Uterus (tissue), 4 donors: ENCODE measurements around the gene LMLN. TPM values are rescaled to one million over a fixed set of nuclear protein-coding genes. Genes with fewer than 3 reads are reported as not detected.
"Not testable (repeated sequence)": the region's sequence is repeated elsewhere in the genome, so short reads cannot be mapped to it uniquely, and the experiment has no call there.

Experiments
- DNase-seq, 2 donors: peaks; one replicate each; pipeline ENCODE4 v3.0.0-alpha.2; 2019 to 2020
- H3K27ac ChIP-seq, 2 donors: fragments of 200-600 bp; sonication (generic); 1 replicate in 1 of 2; 2 replicates in 1 of 2; pipeline ENCODE4 v1.5.1; 2016 to 2018
- H3K27me3 ChIP-seq, 2 donors: fragments of 200-600 bp; sonication (generic); one replicate each; pipeline ENCODE4 v1.5.1; 2018 to 2019; ENCODE audit warnings: control low read depth in 1 of 2
- H3K36me3 ChIP-seq, 2 donors: fragments of 200-600 bp; sonication (generic); one replicate each; pipeline ENCODE4 v1.5.1; 2019; ENCODE audit warnings: control low read depth in 1 of 2
- H3K4me1 ChIP-seq, 2 donors: fragments of 200-600 bp; sonication (generic); one replicate each; pipeline ENCODE4 v1.5.1; 2018 to 2019; ENCODE audit warnings: control low read depth in 1 of 2
- H3K4me3 ChIP-seq, 2 donors: fragments of 200-600 bp; sonication (generic); 1 replicate in 1 of 2; 2 replicates in 1 of 2; pipeline ENCODE4 v1.5.1; 2018 to 2019; ENCODE audit warnings: mild to moderate bottlenecking in 1 of 2
- H3K9me3 ChIP-seq, 2 donors: fragments of 200-600 bp; sonication (generic); one replicate each; pipeline ENCODE4 v1.5.1; 2019; ENCODE audit warnings: control low read depth in 1 of 2
- POLR2A ChIP-seq, 2 donors: fragments of 450-650 bp; IDR thresholded peaks; one replicate each; pipeline ENCODE4 v1.6.1; 2016; ENCODE audit warnings: antibody characterized with exemption in 2 of 2, mild to moderate bottlenecking in 1 of 2, moderate library complexity in 1 of 2
- intact Hi-C: fragments of 100-400 bp; cut with DNase I; formaldehyde crosslinking; loops from one replicate; pipeline ENCODE4 v1.15.1; 2023; ENCODE audit warnings: low total_unique reads
- total RNA-seq, 4 donors: library from RNA; depleted of rRNA in 3 of 4; stranded (reverse); fragments of >200 nt in 3 of 4; gene quantifications; one replicate each; pipeline versions ENCODE4 v1.1.0 to v1.2.4, GENCODE V29; 2014 to 2023
- TF ChIP-seq, protein P1 (sequence below), 4 experiments: fragments of 200-600 bp in 2 of 4; fragments of 450-650 bp in 2 of 4; sonication (generic) in 2 of 4; IDR thresholded peaks; one replicate each; pipeline ENCODE4 v1.5.1; 2016 to 2019; ENCODE audit warnings: antibody characterized with exemption in 4 of 4, mild to moderate bottlenecking in 2 of 4, moderate library complexity in 1 of 4
- donor health status: DM: yes; HTN: yes; CAD: no.

The LMLN gene, protein sequence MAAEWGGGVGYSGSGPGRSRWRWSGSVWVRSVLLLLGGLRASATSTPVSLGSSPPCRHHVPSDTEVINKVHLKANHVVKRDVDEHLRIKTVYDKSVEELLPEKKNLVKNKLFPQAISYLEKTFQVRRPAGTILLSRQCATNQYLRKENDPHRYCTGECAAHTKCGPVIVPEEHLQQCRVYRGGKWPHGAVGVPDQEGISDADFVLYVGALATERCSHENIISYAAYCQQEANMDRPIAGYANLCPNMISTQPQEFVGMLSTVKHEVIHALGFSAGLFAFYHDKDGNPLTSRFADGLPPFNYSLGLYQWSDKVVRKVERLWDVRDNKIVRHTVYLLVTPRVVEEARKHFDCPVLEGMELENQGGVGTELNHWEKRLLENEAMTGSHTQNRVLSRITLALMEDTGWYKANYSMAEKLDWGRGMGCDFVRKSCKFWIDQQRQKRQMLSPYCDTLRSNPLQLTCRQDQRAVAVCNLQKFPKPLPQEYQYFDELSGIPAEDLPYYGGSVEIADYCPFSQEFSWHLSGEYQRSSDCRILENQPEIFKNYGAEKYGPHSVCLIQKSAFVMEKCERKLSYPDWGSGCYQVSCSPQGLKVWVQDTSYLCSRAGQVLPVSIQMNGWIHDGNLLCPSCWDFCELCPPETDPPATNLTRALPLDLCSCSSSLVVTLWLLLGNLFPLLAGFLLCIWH
- 10 to 100 TPM in 1 of 4 donors, 1 to 10 TPM in 2, under 1 TPM in 1; 0.77 to 11.3 (median 6.8) TPM for total RNA-seq

DNA sequence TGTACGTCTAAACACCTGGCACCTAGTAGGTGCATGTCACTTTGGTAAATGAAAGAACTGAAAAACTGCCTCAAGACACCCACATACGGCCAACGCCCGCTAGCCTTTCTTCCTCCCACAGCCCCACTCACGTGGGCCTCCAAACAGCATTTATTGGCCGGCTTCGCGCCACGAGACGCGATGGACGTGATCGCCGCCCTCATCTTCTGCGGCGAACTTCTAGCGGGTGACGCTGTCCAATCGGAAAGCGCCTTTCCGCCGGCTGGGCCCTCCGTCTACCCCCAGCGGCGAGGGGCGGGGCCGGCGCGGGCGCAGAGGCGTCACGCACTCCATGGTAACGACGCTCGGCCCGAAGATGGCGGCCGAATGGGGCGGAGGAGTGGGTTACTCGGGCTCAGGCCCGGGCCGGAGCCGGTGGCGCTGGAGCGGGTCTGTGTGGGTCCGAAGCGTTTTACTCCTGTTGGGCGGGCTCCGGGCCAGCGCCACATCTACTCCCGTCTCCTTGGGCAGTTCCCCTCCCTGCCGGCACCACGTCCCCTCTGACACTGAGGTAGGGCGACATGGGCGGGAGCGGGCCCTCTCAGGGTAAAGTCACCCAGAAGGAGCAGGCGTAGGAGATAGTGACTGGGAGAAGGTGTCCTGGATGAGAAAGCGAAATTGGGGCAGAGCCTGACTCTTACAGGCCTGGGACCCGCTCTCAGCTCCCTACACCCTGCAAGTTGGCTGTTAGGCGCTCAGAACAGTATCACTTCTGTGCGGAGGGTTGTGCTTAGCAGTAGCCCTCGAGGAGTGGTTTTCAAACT lies at the start of gene LMLN:
Gene LMLN, plus strand, starts transcription at position 327 of the 803 bp plus-strand sequence. Its CDS starts 29 bp downstream, at position 356.
- Histone ChIP-seq H3K27me3 (no peaks in the 10 kb centered on the region), H3K27ac (peak within 1 kb of the TSS; percentile 73 to 74), H3K4me1 (peaks cover 0 to 4% of the 10 kb centered on the region in 2 donors), H3K9me3 (no peaks in the 10 kb centered on the region), H3K4me3 (peak within 1 kb of the TSS; percentile 56 to 94), H3K36me3 (no peaks in the 10 kb centered on the region)
- intact Hi-C loops: no loop called here
- TF ChIP-seq, protein P1, sequence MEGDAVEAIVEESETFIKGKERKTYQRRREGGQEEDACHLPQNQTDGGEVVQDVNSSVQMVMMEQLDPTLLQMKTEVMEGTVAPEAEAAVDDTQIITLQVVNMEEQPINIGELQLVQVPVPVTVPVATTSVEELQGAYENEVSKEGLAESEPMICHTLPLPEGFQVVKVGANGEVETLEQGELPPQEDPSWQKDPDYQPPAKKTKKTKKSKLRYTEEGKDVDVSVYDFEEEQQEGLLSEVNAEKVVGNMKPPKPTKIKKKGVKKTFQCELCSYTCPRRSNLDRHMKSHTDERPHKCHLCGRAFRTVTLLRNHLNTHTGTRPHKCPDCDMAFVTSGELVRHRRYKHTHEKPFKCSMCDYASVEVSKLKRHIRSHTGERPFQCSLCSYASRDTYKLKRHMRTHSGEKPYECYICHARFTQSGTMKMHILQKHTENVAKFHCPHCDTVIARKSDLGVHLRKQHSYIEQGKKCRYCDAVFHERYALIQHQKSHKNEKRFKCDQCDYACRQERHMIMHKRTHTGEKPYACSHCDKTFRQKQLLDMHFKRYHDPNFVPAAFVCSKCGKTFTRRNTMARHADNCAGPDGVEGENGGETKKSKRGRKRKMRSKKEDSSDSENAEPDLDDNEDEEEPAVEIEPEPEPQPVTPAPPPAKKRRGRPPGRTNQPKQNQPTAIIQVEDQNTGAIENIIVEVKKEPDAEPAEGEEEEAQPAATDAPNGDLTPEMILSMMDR (IDR thresholded peaks at IDR 0.05): peak in 1 of 4 experiments; percentile 1
- TF ChIP-seq POLR2A (IDR thresholded peaks at IDR 0.05): peak in 1 of 2 donors; percentile 79
- peak; percentile 94 to 95 for DNase-seq

DNA sequence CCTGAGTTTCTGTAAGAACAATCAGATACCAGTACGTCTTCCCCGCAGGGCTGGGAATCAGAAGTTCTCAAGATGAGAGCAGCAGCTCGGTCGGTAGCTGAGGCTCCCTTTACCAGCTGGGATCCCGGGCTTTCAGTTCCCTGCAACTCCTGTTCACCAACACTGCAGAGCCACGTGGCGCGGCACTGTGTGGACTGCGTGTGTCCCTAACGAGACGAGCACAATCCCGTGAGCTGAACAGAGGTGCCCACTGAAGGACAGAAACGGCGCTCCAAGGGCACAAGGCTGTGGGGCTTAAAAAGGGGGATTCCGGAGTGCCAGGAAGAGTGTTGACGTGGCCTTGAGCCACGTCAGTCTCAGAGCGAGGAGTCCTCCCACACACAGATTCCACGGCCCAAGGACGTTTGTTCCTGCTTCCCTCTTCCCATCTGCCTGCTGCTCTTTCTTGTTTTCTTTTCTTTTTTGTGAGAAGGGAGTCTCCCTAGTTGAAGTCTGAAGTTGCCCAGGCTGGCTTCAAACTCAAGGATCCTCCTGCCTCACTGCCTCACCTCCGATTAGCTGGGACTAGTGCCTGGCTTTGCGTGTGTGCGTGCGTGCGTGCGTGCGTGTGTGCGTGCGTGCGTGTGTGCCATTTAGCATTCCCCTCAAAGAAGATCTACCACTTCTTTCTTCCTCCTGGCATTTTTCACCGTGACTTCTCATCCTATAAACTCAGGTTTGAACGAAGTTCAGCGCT lies 47.1 kb upstream of the LMLN start:
- no peaks in the 10 kb centered on the region for H3K9me3 ChIP-seq
- intact Hi-C loops: no loop called here
- no peak overlapping the region for H3K27ac ChIP-seq
- DNase-seq: no peak
- peak overlapping the region in 1 of 2 donors; percentile 28 for H3K4me3 ChIP-seq
- TF ChIP-seq, protein P1 (IDR thresholded peaks at IDR 0.05): no peak
- TF ChIP-seq POLR2A (IDR thresholded peaks at IDR 0.05): no peak
- H3K36me3 ChIP-seq: no peaks in the 10 kb centered on the region
- H3K4me1 ChIP-seq: no peaks in the 10 kb centered on the region
- H3K27me3 ChIP-seq: no peaks in the 10 kb centered on the region

DNA sequence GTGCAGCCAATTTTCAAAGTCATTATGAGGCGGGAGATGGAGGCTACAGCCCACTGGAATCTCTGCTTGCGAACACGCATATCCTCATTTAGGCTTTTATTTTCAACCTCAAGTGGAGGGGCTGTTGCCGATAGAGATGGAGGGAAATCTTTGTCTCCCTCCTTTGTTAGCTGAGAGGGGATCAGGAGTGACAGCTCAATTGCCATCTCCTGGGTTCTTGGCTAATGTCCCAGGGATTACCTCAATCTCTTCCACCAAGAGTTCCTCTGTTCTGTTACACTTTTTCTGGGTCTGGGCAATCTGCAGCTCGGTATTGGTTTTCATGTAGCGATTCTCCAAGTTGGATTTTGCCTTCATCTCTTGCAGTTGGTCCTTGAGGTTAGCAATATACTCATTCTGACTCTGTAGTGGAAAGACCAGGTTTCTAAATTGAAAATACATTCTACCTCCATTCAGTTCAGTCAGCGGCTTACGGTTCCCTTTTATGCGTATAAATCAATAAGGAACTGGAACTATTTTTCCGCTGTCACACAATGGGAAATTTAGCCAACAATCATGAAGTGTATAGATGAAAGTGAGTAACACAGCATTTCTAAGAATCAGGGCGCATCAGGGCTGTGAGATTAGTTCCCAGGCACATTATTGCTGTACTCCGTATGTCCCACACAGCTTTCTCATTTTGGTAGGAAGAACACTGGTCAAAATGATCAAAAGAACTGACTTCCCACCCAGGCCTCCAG lies 46.2 kb upstream of the LMLN start:
- H3K27me3 ChIP-seq: no peaks in the 10 kb centered on the region
- no peak for TF ChIP-seq POLR2A (IDR thresholded peaks at IDR 0.05)
- TF ChIP-seq, protein P1 (IDR thresholded peaks at IDR 0.05): no peak
- intact Hi-C loops: no loop called here
- no peaks in the 10 kb centered on the region for H3K4me1 ChIP-seq
- H3K4me3 ChIP-seq: peak overlapping the region in 1 of 2 donors; percentile 28
- no peak overlapping the region for H3K27ac ChIP-seq
- no peaks in the 10 kb centered on the region for H3K9me3 ChIP-seq
- H3K36me3 ChIP-seq: no peaks in the 10 kb centered on the region
- no peak for DNase-seq

DNA sequence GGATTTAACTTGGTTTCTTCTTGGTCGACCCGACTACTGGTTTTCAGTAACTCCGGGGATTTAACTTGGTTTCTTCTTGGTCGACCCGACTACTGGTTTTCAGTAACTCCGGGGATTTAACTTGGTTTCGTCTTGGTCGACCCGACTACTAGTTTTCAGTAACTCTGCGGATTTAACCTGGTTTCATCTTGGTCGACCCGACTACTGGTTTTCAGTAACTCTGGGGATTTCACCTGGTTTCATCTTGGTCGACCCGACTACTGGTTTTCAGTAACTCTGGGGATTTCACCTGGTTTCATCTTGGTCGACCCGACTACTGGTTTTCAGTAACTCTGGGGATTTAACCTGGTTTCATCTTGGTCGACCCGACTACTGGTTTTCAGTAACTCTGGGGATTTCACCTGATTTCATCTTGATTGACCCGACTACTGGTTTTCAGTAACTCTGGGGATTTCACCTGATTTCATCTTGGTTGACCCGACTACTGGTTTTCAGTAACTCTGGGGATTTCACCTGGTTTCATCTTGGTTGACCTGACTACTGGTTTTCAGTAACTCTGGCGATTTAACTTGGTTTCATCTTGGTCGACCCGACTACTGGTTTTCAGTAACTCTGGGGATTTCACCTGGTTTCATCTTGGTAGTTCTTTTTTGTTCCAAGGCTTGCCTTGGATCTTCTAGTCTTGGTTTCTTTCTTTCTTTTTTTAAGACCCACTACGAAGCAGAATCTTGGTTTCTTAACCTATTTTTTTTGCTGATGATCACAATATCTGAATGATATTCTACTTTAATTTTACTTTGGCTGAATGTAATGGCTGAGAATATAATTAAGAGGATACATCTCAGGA lies 38.4 kb upstream of the LMLN start:
- not testable (repeated sequence) for H3K27ac ChIP-seq, H3K9me3 ChIP-seq

More for the DNA sequence above, 38.4 kb upstream of the LMLN start:
- H3K27me3 ChIP-seq, intact Hi-C loops, H3K4me1 ChIP-seq, H3K4me3 ChIP-seq, H3K36me3 ChIP-seq, DNase-seq: not testable (repeated sequence)
